Small intestine (tissue), 16 donors: Measurements from ENCODE around the gene METTL8. TPM values are rescaled to one million over a fixed set of nuclear protein-coding genes. Genes with fewer than 3 reads are reported as not detected.

Source experiments
- DNase-seq, 2 donors: peaks; one replicate each; pipeline versions ENCODE4 v3.0.0 to v3.0.0-alpha.2; 2013
- FAIRE-seq: peaks from 2 replicates; lab custom pipeline; 2012; peaks lifted over from hg19 to GRCh38; lab: Jason Lieb, UNC
- H3K27ac ChIP-seq, 3 donors: one replicate each; pipeline ENCODE4 v1.5.1; 2013; ENCODE audit warnings: low read length in 2 of 3, mild to moderate bottlenecking in 2 of 3, control low read depth in 1 of 3, inconsistent platforms in 1 of 3, low read depth in 1 of 3, moderate library complexity in 1 of 3
- H3K27me3 ChIP-seq, 3 donors: one replicate each; pipeline ENCODE4 v1.6.1; 2013; ENCODE audit warnings: low read length in 3 of 3, inconsistent platforms in 1 of 3; ENCODE audit not compliant: control insufficient read depth in 3 of 3, insufficient read depth in 3 of 3
- H3K36me3 ChIP-seq, 3 donors: one replicate each; pipeline ENCODE4 v1.6.1; 2013; ENCODE audit warnings: low read length in 3 of 3, inconsistent platforms in 1 of 3, low read depth in 1 of 3, mild to moderate bottlenecking in 1 of 3, moderate library complexity in 1 of 3; ENCODE audit not compliant: control insufficient read depth in 3 of 3, insufficient read depth in 2 of 3
- H3K4me1 ChIP-seq, 3 donors: one replicate each; pipeline ENCODE4 v1.6.1; 2013; ENCODE audit warnings: low read length in 2 of 3, inconsistent platforms in 1 of 3, low read depth in 1 of 3, mild to moderate bottlenecking in 1 of 3, moderate library complexity in 1 of 3; ENCODE audit not compliant: control insufficient read depth in 3 of 3, insufficient read depth in 2 of 3
- H3K4me3 ChIP-seq, 3 donors: one replicate each; pipeline ENCODE4 v1.5.1; 2013; ENCODE audit warnings: low read length in 3 of 3, control low read depth in 1 of 3, inconsistent platforms in 1 of 3, low read depth in 1 of 3, mild to moderate bottlenecking in 1 of 3, moderate library complexity in 1 of 3
- H3K9me3 ChIP-seq, 2 donors: one replicate each; pipeline ENCODE4 v1.6.1; 2013; ENCODE audit warnings: low read depth in 1 of 2, low read length in 1 of 2; ENCODE audit not compliant: control insufficient read depth in 2 of 2, insufficient read depth in 1 of 2
- WGBS, 3 donors: extraction: QIAGEN DNeasy Blood & Tissue Kit; methylation state at CpG; one replicate each; pipeline ENCODE4 v1.1.7; 2013; 5-methylcytosine and 5-hydroxymethylcytosine counted together
- long read RNA-seq, 10 donors: transcript quantifications; one replicate each; lab custom pipeline, GENCODE V29; 2026
- polyA plus RNA-seq, 4 donors: library from polyadenylated mRNA; stranded (reverse) in 3 of 4; unstranded in 1 of 4; fragments of 200-250 nt in 3 of 4; fragments of 120-200 nt in 1 of 4; gene quantifications; one replicate each; pipeline versions ENCODE4 v1.2.1 to v1.2.3, GENCODE V29; 2013
- donor health status: healthy with polysubstance abuse.
- donor health status: control.
- donor health status: control.
- donor health status: Bipolar disorder and iron deficiency.
- donor health status: healthy.

METTL8 gene, protein sequence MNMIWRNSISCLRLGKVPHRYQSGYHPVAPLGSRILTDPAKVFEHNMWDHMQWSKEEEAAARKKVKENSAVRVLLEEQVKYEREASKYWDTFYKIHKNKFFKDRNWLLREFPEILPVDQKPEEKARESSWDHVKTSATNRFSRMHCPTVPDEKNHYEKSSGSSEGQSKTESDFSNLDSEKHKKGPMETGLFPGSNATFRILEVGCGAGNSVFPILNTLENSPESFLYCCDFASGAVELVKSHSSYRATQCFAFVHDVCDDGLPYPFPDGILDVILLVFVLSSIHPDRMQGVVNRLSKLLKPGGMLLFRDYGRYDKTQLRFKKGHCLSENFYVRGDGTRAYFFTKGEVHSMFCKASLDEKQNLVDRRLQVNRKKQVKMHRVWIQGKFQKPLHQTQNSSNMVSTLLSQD
- 10 to 100 TPM in 1 of 4 donors, 1 to 10 TPM in 3; 2.2 to 14.5 (median 7.4) TPM for polyA plus RNA-seq
- long read RNA-seq, donor 1 = 0 reads
- long read RNA-seq, donor 2, partial matches to known transcripts = 0 of 1 reads
- long read RNA-seq, donor 2, other reads (novel, unspliced or antisense) = 0 of 1 reads
- long read RNA-seq, donor 3, full-length matches to known transcripts = 5 of 5 reads
- long read RNA-seq, donor 3, partial matches to known transcripts = 0 of 5 reads
- long read RNA-seq, donor 3, other reads (novel, unspliced or antisense) = 0 of 5 reads
- long read RNA-seq, donor 4, partial matches to known transcripts = 0 of 1 reads
- long read RNA-seq, donor 4, other reads (novel, unspliced or antisense) = 0 of 1 reads
- long read RNA-seq, donor 5 = 0 reads
- long read RNA-seq, donor 6, partial matches to known transcripts = 0 of 5 reads
- long read RNA-seq, donor 6, other reads (novel, unspliced or antisense) = 0 of 5 reads
- long read RNA-seq, donor 7 = 0 reads
- long read RNA-seq, donor 8 = 0 reads
- long read RNA-seq, donor 9 = 0 reads
- long read RNA-seq, donor 10, partial matches to known transcripts = 0 of 4 reads
- long read RNA-seq, donor 10, other reads (novel, unspliced or antisense) = 0 of 4 reads

DNA sequence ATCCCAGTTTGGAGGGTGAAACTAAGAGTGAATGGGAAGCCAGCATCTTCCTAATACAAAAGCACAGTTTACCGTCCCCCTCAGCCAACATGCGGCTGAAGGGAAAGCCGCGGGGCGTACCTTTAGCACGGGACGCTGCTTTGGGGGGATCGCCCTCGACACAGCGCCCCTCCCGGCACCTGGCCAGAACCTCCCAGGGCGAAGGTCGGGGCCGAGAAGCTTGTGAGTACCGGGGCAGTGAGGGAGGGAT is at the start of gene METTL8:
Gene METTL8, minus strand, starts transcription at position 228 of the 250 bp plus-strand sequence. CDS start 41,805 bp downstream, outside the sequence.
- Histone ChIP-seq H3K27ac (peak within 1 kb of the TSS; percentile 93 to 98 (median 97)), H3K4me1 (peaks cover 0 to 9% (median 0%) of the 10 kb centered on the region in 3 donors), H3K9me3 (peaks cover 0 to 12% of the 10 kb centered on the region in 2 donors), H3K4me3 (peak within 1 kb of the TSS; percentile 59 to 73 (median 73)), H3K27me3 (no peaks in the 10 kb centered on the region), H3K36me3 (peaks cover 0 to 12% (median 0%) of the 10 kb centered on the region in 3 donors)
- WGBS, 3 donors = 0% methylated on average over 15 of the region's 15 CpGs
- no peak for FAIRE-seq
- DNase-seq = no peak

DNA sequence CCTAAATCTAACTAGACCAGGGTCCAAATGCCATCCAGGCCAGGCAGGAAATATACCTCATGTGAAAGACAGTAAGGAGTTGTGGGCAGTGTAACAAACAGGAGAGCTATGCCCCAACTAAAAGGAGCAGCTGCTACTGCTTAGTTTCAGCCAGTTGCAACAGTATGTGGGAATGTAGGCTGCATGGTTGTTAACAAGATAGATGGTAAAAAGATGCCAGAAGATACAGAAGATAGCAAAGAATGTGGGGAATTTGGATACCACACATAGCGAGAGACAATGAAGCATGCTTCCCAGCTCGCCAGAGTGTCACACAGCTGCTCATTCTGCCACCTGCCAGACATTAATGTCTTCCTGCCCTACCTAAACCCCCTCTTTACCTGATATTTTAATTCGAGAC is 49.1 kb upstream of the METTL8 start:
- Histone ChIP-seq H3K27ac (no peak overlapping the region), H3K27me3 (no peaks in the 10 kb centered on the region), H3K9me3 (no peaks in the 10 kb centered on the region), H3K4me1 (no peaks in the 10 kb centered on the region), H3K4me3 (no peak overlapping the region), H3K36me3 (peaks cover 0 to 2% (median 0%) of the 10 kb centered on the region in 3 donors)
- DNase-seq (no peak), FAIRE-seq (no peak)
- WGBS, 3 donors = 95 to 96% (median 95%) methylated on average over 3 of the region's 3 CpGs

DNA sequence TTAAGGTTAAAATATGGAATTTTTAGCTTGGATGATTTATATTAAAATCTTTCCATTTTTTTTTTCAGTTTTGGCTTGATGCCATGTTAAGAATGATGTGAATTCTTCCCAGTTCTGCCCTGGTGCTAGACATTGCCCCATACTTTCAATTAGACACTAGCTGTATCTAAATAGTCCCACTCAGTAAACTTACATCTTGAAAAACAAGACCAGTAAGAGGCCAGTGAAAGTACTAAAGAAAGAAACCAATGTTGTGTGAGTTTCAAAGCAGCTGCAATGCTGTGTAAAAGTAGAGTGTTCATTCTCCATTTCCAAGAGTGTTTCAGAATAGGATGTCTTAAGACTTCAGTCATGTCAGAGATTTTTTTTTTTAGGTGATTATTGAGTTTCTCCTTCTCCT is 48.5 kb upstream of the METTL8 start:
- Histone ChIP-seq H3K27ac (no peak overlapping the region), H3K9me3 (no peaks in the 10 kb centered on the region), H3K27me3 (no peaks in the 10 kb centered on the region), H3K4me1 (no peaks in the 10 kb centered on the region), H3K4me3 (no peak overlapping the region), H3K36me3 (peaks cover 0 to 3% (median 2%) of the 10 kb centered on the region in 3 donors)
- FAIRE-seq = no peak
- no peak for DNase-seq

DNA sequence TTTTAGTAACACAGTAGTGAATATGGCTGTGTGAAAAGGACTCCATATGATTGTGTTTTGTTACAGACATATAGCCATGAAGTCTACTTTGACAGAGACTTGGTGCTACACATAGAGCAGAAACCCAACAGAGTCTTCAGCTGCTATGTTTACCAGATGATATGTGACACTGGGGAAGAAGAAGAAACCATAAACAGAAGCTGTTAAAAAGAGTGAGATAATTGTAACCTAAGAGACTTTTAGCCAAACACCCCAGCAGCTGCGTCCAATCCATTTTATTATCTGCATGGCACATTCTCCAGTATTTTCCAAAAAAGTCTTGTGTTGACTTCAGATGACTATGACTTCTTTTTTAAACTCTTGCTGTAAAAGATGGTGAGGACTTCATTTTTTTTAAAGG is 47.1 kb upstream of the METTL8 start:
- no peaks in the 10 kb centered on the region for H3K9me3 ChIP-seq
- H3K27me3 ChIP-seq = no peaks in the 10 kb centered on the region
- no peak for FAIRE-seq
- WGBS, 3 donors = 82 to 100% (median 94%) methylated on average over 1 of the region's 1 CpG
- peaks cover 0 to 4% (median 2%) of the 10 kb centered on the region in 3 donors for H3K36me3 ChIP-seq
- no peak overlapping the region for H3K4me3 ChIP-seq
- DNase-seq = no peak
- H3K4me1 ChIP-seq = no peaks in the 10 kb centered on the region
- no peak overlapping the region for H3K27ac ChIP-seq

DNA sequence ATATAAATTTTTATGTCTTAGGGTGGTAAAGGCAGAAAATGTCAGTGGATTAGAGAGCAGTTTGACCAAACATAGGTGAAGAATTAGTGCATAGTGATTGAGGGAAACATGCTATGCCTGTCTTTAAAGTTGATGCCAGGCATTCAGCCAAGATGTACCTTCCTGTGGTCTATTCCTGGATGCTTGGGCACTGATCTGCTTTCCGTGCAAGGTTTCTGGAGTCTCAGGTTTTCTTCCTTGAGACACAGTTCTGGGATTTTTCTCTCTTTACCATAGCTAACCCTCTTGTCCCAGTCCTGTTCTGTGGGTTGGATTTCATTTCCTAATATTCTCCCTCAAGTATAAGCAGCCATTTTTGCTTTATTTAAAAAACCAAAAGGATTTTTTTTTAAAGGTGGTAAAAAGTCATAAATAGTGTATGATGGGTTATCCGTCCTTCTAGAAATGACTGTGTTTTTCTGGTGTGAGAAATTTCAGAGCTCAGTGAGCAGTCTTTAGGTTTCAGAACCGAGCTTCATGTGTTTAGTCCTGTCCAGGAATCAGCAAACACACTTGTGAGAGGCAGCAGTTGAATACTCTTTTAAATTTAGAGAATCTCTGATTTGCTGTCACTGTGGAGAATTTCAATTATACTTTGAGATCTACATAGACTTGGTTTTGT is 45.5 kb upstream of the METTL8 start:
- FAIRE-seq = no peak
- no peak for DNase-seq
- no peaks in the 10 kb centered on the region for H3K4me1 ChIP-seq
- no peaks in the 10 kb centered on the region for H3K27me3 ChIP-seq
- WGBS, 3 donors = 84 to 89% (median 87%) methylated on average over 3 of the region's 3 CpGs
- peaks cover 0 to 11% (median 2%) of the 10 kb centered on the region in 3 donors for H3K36me3 ChIP-seq
- no peak overlapping the region for H3K4me3 ChIP-seq
- H3K9me3 ChIP-seq = no peaks in the 10 kb centered on the region
- no peak overlapping the region for H3K27ac ChIP-seq

DNA sequence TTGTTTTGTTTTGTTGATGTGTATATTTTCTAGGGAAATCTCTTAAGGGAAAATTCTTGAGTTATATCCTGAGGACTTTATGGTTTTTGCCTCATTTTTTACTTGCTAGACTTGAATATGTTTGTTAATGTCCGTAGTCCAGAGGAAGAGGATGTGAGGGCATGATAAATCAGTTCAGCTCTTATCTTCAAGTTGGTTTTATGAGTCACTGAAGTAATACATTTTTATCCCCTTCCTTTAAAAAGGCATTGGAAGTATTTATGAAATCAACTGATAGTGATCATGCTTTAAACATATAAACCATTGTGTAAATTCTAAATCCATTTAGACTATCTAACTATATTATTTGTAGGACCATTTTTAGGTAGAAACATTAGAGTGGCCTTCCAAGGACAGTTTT is 44.6 kb upstream of the METTL8 start:
- Histone ChIP-seq H3K4me1 (no peaks in the 10 kb centered on the region), H3K27ac (no peak overlapping the region), H3K9me3 (no peaks in the 10 kb centered on the region), H3K4me3 (no peak overlapping the region), H3K27me3 (no peaks in the 10 kb centered on the region), H3K36me3 (peaks cover 0 to 11% (median 7%) of the 10 kb centered on the region in 3 donors)
- 17 to 51% (median 39%) methylated on average over 1 of the region's 1 CpG for WGBS, 3 donors
- DNase-seq (peak; percentile 6 to 43), FAIRE-seq (no peak)

DNA sequence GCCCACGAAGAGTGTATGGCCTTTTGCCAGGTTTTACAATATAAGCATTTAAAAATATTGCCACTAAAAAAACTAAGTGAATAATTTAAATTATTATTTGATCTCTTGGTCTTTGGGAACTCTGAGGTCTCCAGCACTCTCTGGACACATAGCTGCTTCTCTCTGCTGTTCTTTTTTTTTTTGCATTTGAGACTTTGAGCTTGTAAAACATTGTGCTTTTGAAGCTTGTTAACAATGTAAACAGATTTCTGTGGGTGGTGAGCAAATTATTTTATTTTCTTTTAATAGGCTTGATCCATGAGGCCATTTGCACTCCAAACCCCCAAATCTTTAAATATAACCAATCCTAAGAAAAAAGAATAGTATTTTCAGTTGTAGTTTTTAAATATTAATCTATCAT is 42.2 kb upstream of the METTL8 start:
- WGBS, 3 donors = 18 to 64% (median 40%) methylated on average over 1 of the region's 1 CpG
- FAIRE-seq (no peak), DNase-seq (no peak)
- Histone ChIP-seq H3K4me1 (no peaks in the 10 kb centered on the region), H3K36me3 (peaks cover 0 to 11% (median 7%) of the 10 kb centered on the region in 3 donors), H3K9me3 (no peaks in the 10 kb centered on the region), H3K27ac (no peak overlapping the region), H3K27me3 (no peaks in the 10 kb centered on the region), H3K4me3 (no peak overlapping the region)

DNA sequence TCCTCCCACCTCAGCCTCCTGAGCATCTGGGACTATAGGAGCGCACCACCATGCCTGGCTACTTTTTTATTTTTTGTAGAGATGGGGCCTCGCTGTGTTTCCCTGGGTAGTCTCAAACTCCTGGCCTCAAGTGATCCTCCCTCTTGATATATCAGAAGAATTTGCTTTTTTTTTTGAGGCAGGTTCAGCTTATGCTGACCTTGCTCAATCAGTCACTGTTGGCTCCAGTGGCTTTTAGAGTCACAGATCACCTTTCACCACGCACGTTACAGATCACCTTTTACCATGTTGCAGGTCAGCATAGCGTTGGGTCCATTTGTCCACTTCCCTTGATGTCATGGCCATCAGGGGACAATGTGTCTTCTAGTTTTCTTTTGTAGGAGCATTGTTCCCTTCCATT is 36.3 kb upstream of the METTL8 start:
- H3K4me3 ChIP-seq = no peak overlapping the region
- H3K4me1 ChIP-seq = no peaks in the 10 kb centered on the region
- H3K36me3 ChIP-seq = peaks cover 0 to 16% (median 12%) of the 10 kb centered on the region in 3 donors
- H3K27me3 ChIP-seq = no peaks in the 10 kb centered on the region
- H3K9me3 ChIP-seq = no peaks in the 10 kb centered on the region
- DNase-seq (no peak), FAIRE-seq (no peak)
- no peak overlapping the region for H3K27ac ChIP-seq
- WGBS, 3 donors = 92 to 98% (median 98%) methylated on average over 5 of the region's 5 CpGs
